IMR-90 (cell line): ENCODE measurements around the gene CABP2. TPM values are rescaled to one million over a fixed set of nuclear protein-coding genes. Genes with fewer than 3 reads are reported as not detected.

Source experiments
- ATAC-seq: fragments of 200-7000 bp; cut with Tn5 transposase; 2 replicates; pipeline ENCODE4 v1.9.1; 2020; ENCODE audit warnings: low read depth, mild to moderate bottlenecking, moderate library complexity
- BruUV-seq: library from RNA; stranded (reverse); fragments of 400-500 nt; replicated peaks from 2 replicates; lab custom pipeline; 2021; lab: Mats Ljungman, UMichigan
- CTCF ChIA-PET: fragments of 300-600 bp; formaldehyde crosslinking; extraction: SDS; loops from one replicate; lab custom pipeline; 2021; ENCODE audit warnings: antibody characterized with exemption; lab: Yijun Ruan, JAX
- POLR2A ChIA-PET: fragments of 300-600 bp; sonication (Branson Sonifier 250); formaldehyde crosslinking; loops from one replicate; lab custom pipeline; 2022; ENCODE audit warnings: antibody characterized with exemption; ENCODE audit not compliant: unreplicated experiment; lab: Charles Lee
- DNase-seq: peaks from one replicate; pipeline ENCODE4 v3.0.0; 2013
- H2AFZ ChIP-seq: replicated peaks from 2 replicates; pipeline ENCODE3; 2013; ENCODE audit warnings: low read length, mild to moderate bottlenecking; ENCODE audit not compliant: poor library complexity
- H2AK5ac ChIP-seq: 2 replicates; pipeline ENCODE4 v1.6.1; 2013; ENCODE audit warnings: low read depth, low read length, inconsistent platforms
- H2AK9ac ChIP-seq: replicated peaks from 2 replicates; pipeline ENCODE3; 2013; ENCODE audit warnings: mild to moderate bottlenecking, low read depth, low read length, moderate library complexity; ENCODE audit not compliant: poor library complexity
- H2BK120ac ChIP-seq: 2 replicates; pipeline ENCODE4 v1.6.1; 2013; ENCODE audit warnings: low read depth, low read length, inconsistent platforms
- H2BK15ac ChIP-seq: 3 replicates; pipeline ENCODE4 v1.6.1; 2013; ENCODE audit warnings: low read depth, low read length, inconsistent platforms
- H2BK20ac ChIP-seq: 2 replicates; pipeline ENCODE4 v1.6.1; 2013; ENCODE audit warnings: low read depth, mild to moderate bottlenecking, inconsistent platforms, low read length, moderate library complexity
- H2BK5ac ChIP-seq: 2 replicates; pipeline ENCODE4 v1.6.1; 2013; ENCODE audit warnings: mild to moderate bottlenecking, low read depth, low read length, inconsistent platforms; ENCODE audit not compliant: poor library complexity, severe bottlenecking
- H3K14ac ChIP-seq: replicated peaks from 2 replicates; pipeline ENCODE4 v1.6.1; 2013; ENCODE audit warnings: low read depth, low read length, inconsistent platforms
- H3K18ac ChIP-seq: 2 replicates; pipeline ENCODE4 v1.6.1; 2013; ENCODE audit warnings: low read depth, low read length, control low read depth
- H3K23ac ChIP-seq: 2 replicates; pipeline ENCODE4 v1.6.1; 2013; ENCODE audit warnings: low read depth, low read length, inconsistent platforms
- H3K27ac ChIP-seq: 2 replicates; pipeline ENCODE4 v1.5.1; 2013; ENCODE audit warnings: mild to moderate bottlenecking, control low read depth, low read length; ENCODE audit not compliant: insufficient read depth
- H3K27me3 ChIP-seq: 2 replicates; pipeline ENCODE4 v1.6.1; 2013; ENCODE audit warnings: low read length; ENCODE audit not compliant: control insufficient read depth, insufficient read depth
- H3K36me3 ChIP-seq: 2 replicates; pipeline ENCODE4 v1.6.1; 2013; ENCODE audit warnings: low read length, mixed read lengths; ENCODE audit not compliant: control insufficient read depth, insufficient read depth
- H3K4ac ChIP-seq: 2 replicates; pipeline ENCODE4 v1.6.1; 2013; ENCODE audit warnings: low read depth, low read length, inconsistent platforms
- H3K4me1 ChIP-seq: 2 replicates; pipeline ENCODE4 v1.6.1; 2013; ENCODE audit warnings: low read length, mixed read lengths; ENCODE audit not compliant: control insufficient read depth, insufficient read depth
- H3K4me2 ChIP-seq: 2 replicates; pipeline ENCODE4 v1.6.1; 2013; ENCODE audit warnings: low read depth, mild to moderate bottlenecking, control low read depth, low read length, moderate library complexity
- H3K4me3 ChIP-seq: 2 replicates; pipeline ENCODE4 v1.5.1; 2013; ENCODE audit warnings: low read depth, mild to moderate bottlenecking, control low read depth, low read length, moderate library complexity; ENCODE audit not compliant: insufficient read depth
- H3K56ac ChIP-seq: 2 replicates; pipeline ENCODE4 v1.6.1; 2013; ENCODE audit warnings: low read length, inconsistent platforms; ENCODE audit not compliant: insufficient read depth; ENCODE audit errors: extremely low read depth
- H3K79me1 ChIP-seq, 2 experiments: 2 replicates each; pipeline ENCODE4 v1.6.1; 2013; ENCODE audit warnings: low read length in 2 of 2, inconsistent platforms in 1 of 2, low read depth in 1 of 2
- H3K9ac ChIP-seq: 2 replicates; pipeline ENCODE4 v1.6.1; 2013; ENCODE audit warnings: low read depth, low read length, control low read depth
- H3K9me1 ChIP-seq: 2 replicates; pipeline ENCODE4 v1.6.1; 2013; ENCODE audit warnings: low read length, inconsistent platforms; ENCODE audit not compliant: insufficient read depth
- H3K9me3 ChIP-seq: 2 replicates; pipeline ENCODE4 v1.6.1; 2013; ENCODE audit warnings: low read length; ENCODE audit not compliant: control insufficient read depth, insufficient read depth
- H4K20me1 ChIP-seq: 2 replicates; pipeline ENCODE4 v1.6.1; 2013; ENCODE audit warnings: low read length, inconsistent platforms; ENCODE audit not compliant: insufficient read depth
- H4K5ac ChIP-seq: 2 replicates; pipeline ENCODE4 v1.6.1; 2013; ENCODE audit warnings: mild to moderate bottlenecking, low read depth, low read length, control low read depth
- H4K8ac ChIP-seq, 2 experiments: 2 replicates each; pipeline ENCODE4 v1.6.1; 2013; ENCODE audit warnings: low read depth in 2 of 2, low read length in 2 of 2, control low read depth in 1 of 2, inconsistent platforms in 1 of 2
- H4K91ac ChIP-seq: 2 replicates; pipeline ENCODE4 v1.6.1; 2013; ENCODE audit warnings: low read depth, low read length, inconsistent platforms; ENCODE audit not compliant: insufficient read depth
- BHLHE40 ChIP-seq: fragments of 150-350 bp; IDR thresholded peaks from 2 replicates; pipeline ENCODE4 v1.6.1; 2016; ENCODE audit warnings: mild to moderate bottlenecking, low read depth, low read length
- CEBPB ChIP-seq: IDR thresholded peaks from 2 replicates; pipeline ENCODE4 v1.6.1; 2012; ENCODE audit warnings: low read depth, low read length, improper control_type of control experiment
- CHD1 ChIP-seq: IDR thresholded peaks from 2 replicates; pipeline ENCODE4 v1.6.1; 2012; ENCODE audit warnings: low read depth, low read length, improper control_type of control experiment
- FOS ChIP-seq: fragments of 150-350 bp; IDR thresholded peaks from 2 replicates; pipeline ENCODE4 v1.6.1; 2016; ENCODE audit warnings: low read depth, low read length
- MAFK ChIP-seq: IDR thresholded peaks from 2 replicates; pipeline ENCODE4 v1.6.1; 2012; ENCODE audit warnings: low read depth, low read length, improper control_type of control experiment
- MAZ ChIP-seq: IDR thresholded peaks from 2 replicates; pipeline ENCODE4 v1.6.1; 2012; ENCODE audit warnings: low read depth, mild to moderate bottlenecking, low read length, improper control_type of control experiment, moderate library complexity, borderline replicate concordance
- MXI1 ChIP-seq: IDR thresholded peaks from 2 replicates; pipeline ENCODE4 v1.6.1; 2012; ENCODE audit warnings: low read depth, mild to moderate bottlenecking, low read length, moderate library complexity, borderline replicate concordance
- NFE2L2 ChIP-seq: fragments of 150-350 bp; IDR thresholded peaks from 2 replicates; pipeline ENCODE4 v1.6.1; 2016; ENCODE audit warnings: low read depth, mild to moderate bottlenecking, low read length
- POLR2A ChIP-seq: IDR thresholded peaks from 2 replicates; pipeline ENCODE4 v1.6.1; 2012; ENCODE audit warnings: mild to moderate bottlenecking, low read depth, low read length
- RAD21 ChIP-seq: IDR thresholded peaks from 2 replicates; pipeline ENCODE4 v1.6.1; 2012; ENCODE audit warnings: low read length, improper control_type of control experiment
- RCOR1 ChIP-seq: IDR thresholded peaks from 2 replicates; pipeline ENCODE4 v1.6.1; 2012; ENCODE audit warnings: mild to moderate bottlenecking, low read length, improper control_type of control experiment; ENCODE audit not compliant: insufficient replicate concordance
- RFX5 ChIP-seq: IDR thresholded peaks from 2 replicates; pipeline ENCODE4 v1.8.0; 2012; ENCODE audit warnings: low read depth, mild to moderate bottlenecking, low read length, moderate library complexity
- SMC3 ChIP-seq: fragments of 150-350 bp; IDR thresholded peaks from 2 replicates; pipeline ENCODE4 v1.6.1; 2016; ENCODE audit warnings: low read depth, mild to moderate bottlenecking, antibody characterized with exemption, low read length, moderate library complexity
- WGBS, 2 experiments: methylation state at CpG; one replicate each; pipeline versions ENCODE4 v1.1.5 to v1.1.7; 2013; ENCODE audit warnings: missing lambda C conversion rate in 2 of 2; ENCODE audit not compliant: insufficient read length in 1 of 2; ENCODE audit errors: extremely low coverage in 2 of 2; 5-methylcytosine and 5-hydroxymethylcytosine counted together
- dilution Hi-C: fragments of 300-500 bp; cut with HindIII; formaldehyde crosslinking; loops from one replicate; pipeline ENCODE4 v1.14.3; 2018; ENCODE audit warnings: low sequenced_read_pairs; ENCODE audit not compliant: unreplicated experiment
- in situ Hi-C: fragments of 300-500 bp; cut with MboI; formaldehyde crosslinking; loops from 3 replicates; pipeline ENCODE4 v1.14.3; 2019; ENCODE audit warnings: low sequenced_read_pairs, inconsistent platforms, mixed read lengths
- intact Hi-C: fragments of 100-400 bp; cut with micrococcal nuclease; formaldehyde crosslinking; loops from 2 replicates; pipeline ENCODE4 v1.10.0; 2022
- polyA plus RNA-seq, 3 experiments: library from polyadenylated mRNA; depleted of rRNA; stranded (reverse); fragments of >200 nt; gene quantifications; 2 replicates each; pipeline ENCODE4 v1.2.3, GENCODE V29; 2012; ENCODE audit warnings: low replicate concordance in 1 of 3
- total RNA-seq: library from RNA; depleted of rRNA; stranded (reverse); fragments of >200 nt; gene quantifications from 2 replicates; pipeline ENCODE4 v1.2.3, GENCODE V29; 2012
- TF ChIP-seq, protein P1 (sequence below): fragments of 150-350 bp; IDR thresholded peaks from 2 replicates; pipeline ENCODE4 v1.6.1; 2016; ENCODE audit warnings: low read depth, mild to moderate bottlenecking, low read length, moderate library complexity, borderline replicate concordance
- TF ChIP-seq, protein P2 (sequence below): conservative IDR thresholded peaks from 2 replicates; pipeline ENCODE4 v1.5.1; 2012; ENCODE audit warnings: mild to moderate bottlenecking, low read depth, low read length, improper control_type of control experiment
- TF ChIP-seq, protein P3 (sequence below): fragments of 150-350 bp; IDR thresholded peaks from 2 replicates; pipeline ENCODE4 v1.6.1; 2017; ENCODE audit warnings: mild to moderate bottlenecking, antibody characterized with exemption, low read length, low read depth

CABP2 gene
- total and polyA plus RNA-seq, 2 of the 4 experiments (the other 2 are of a cell fraction), result not detected

DNA sequence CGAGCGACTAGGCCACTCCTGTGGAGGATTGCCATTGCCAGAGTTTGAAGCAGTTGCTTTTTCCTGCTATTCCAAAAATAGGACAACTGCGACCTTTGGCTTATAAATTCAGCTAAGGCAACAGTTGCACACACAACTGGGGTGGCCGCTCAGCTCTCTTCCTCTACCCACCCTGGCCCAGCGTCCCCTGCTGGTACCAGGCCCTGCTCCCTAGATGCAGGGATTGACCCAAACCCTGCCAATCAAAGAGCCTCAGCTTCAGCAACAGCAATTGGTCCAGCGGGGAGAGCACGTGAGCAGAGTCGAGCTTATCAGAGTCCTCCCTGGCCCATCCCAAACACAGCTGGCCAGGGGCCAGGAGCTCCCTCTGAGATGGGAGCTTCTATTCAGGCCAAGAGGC lies 22.0 kb upstream of the CABP2 start:
- H2BK20ac ChIP-seq, result no peak overlapping the region
- no peak overlapping the region for H2BK120ac ChIP-seq
- in situ Hi-C loops (no loop called here), dilution Hi-C loops (no loop called here), intact Hi-C loops (no loop called here)
- H3K27ac ChIP-seq, result no peak overlapping the region
- TF ChIP-seq, protein P1, sequence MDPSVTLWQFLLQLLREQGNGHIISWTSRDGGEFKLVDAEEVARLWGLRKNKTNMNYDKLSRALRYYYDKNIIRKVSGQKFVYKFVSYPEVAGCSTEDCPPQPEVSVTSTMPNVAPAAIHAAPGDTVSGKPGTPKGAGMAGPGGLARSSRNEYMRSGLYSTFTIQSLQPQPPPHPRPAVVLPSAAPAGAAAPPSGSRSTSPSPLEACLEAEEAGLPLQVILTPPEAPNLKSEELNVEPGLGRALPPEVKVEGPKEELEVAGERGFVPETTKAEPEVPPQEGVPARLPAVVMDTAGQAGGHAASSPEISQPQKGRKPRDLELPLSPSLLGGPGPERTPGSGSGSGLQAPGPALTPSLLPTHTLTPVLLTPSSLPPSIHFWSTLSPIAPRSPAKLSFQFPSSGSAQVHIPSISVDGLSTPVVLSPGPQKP, result no peak
- TF ChIP-seq BHLHE40 (no peak), CHD1 (no peak), MAFK (no peak), RAD21 (no peak), NFE2L2 (no peak), MAZ (no peak), RCOR1 (no peak), CEBPB (no peak), SMC3 (no peak), MXI1 (no peak), RFX5 (no peak), FOS (no peak), POLR2A (no peak)
- TF ChIP-seq, protein P2, sequence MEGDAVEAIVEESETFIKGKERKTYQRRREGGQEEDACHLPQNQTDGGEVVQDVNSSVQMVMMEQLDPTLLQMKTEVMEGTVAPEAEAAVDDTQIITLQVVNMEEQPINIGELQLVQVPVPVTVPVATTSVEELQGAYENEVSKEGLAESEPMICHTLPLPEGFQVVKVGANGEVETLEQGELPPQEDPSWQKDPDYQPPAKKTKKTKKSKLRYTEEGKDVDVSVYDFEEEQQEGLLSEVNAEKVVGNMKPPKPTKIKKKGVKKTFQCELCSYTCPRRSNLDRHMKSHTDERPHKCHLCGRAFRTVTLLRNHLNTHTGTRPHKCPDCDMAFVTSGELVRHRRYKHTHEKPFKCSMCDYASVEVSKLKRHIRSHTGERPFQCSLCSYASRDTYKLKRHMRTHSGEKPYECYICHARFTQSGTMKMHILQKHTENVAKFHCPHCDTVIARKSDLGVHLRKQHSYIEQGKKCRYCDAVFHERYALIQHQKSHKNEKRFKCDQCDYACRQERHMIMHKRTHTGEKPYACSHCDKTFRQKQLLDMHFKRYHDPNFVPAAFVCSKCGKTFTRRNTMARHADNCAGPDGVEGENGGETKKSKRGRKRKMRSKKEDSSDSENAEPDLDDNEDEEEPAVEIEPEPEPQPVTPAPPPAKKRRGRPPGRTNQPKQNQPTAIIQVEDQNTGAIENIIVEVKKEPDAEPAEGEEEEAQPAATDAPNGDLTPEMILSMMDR, result no peak
- TF ChIP-seq, protein P3, sequence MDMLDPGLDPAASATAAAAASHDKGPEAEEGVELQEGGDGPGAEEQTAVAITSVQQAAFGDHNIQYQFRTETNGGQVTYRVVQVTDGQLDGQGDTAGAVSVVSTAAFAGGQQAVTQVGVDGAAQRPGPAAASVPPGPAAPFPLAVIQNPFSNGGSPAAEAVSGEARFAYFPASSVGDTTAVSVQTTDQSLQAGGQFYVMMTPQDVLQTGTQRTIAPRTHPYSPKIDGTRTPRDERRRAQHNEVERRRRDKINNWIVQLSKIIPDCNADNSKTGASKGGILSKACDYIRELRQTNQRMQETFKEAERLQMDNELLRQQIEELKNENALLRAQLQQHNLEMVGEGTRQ, result no peak
- H2BK5ac ChIP-seq, result no peak overlapping the region
- no peak overlapping the region for H2AFZ ChIP-seq
- no peak overlapping the region for H2AK9ac ChIP-seq
- no peak overlapping the region for H3K4me3 ChIP-seq
- H3K14ac ChIP-seq, result no peak overlapping the region
- H2BK15ac ChIP-seq, result no peak overlapping the region
- POLR2A ChIA-PET, result no interaction called here
- H3K23ac ChIP-seq, result no peak overlapping the region
- no peak overlapping the region for H4K91ac ChIP-seq
- ATAC-seq (no peak), DNase-seq (no peak)
- H3K18ac ChIP-seq, result no peak overlapping the region
- no peak overlapping the region for H4K8ac ChIP-seq
- CTCF ChIA-PET, result no interaction called here
- no peaks in the 10 kb centered on the region for H3K4me1 ChIP-seq
- no peak overlapping the region for H3K4me2 ChIP-seq
- no peaks in the 10 kb centered on the region for H3K9me1 ChIP-seq
- no peak overlapping the region for H3K4ac ChIP-seq
- WGBS, 2 experiments, result 36% methylated on average over 2 of the region's 8 CpGs; no CpG with 5 or more reads in 1 of the 2 experiments
- H3K79me1 ChIP-seq, result no peaks in the 10 kb centered on the region
- no TSS peak for BruUV-seq
- H3K9ac ChIP-seq, result no peak overlapping the region
- no peaks in the 10 kb centered on the region for H4K20me1 ChIP-seq
- no peak overlapping the region for H3K56ac ChIP-seq
- H3K9me3 ChIP-seq, result no peaks in the 10 kb centered on the region
- no peak overlapping the region for H4K5ac ChIP-seq
- H3K36me3 ChIP-seq, result no peaks in the 10 kb centered on the region
- H2AK5ac ChIP-seq, result no peak overlapping the region
- peaks cover 25% of the 10 kb centered on the region for H3K27me3 ChIP-seq
